ENCODE data around the gene IMPA2. TPM values are rescaled to one million over a fixed set of nuclear protein-coding genes. Genes with fewer than 3 reads are reported as not detected.

The IMPA2 gene
- total and polyA plus RNA-seq, 2 experiments from 2014 or later, result 8.1 to 13.0 TPM

DNA sequence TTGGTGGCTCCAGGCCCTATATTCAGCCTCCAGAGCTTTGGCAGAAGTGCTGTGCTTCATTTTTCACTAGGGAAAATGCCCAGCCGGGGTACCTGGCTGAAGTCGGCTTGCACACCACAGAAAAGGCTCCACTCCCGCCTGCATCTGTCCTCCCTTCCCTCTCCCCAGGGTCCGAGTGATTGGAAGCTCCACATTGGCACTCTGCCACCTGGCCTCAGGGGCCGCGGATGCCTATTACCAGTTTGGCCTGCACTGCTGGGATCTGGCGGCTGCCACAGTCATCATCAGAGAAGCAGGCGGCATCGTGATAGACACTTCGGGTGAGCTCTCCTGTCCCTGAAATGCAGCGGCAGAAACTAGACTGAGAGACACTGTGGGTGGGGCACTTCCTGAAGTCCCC is 47.4 kb downstream of the IMPA2 start:
- H4K20me1 ChIP-seq (ENCODE audit: insufficient read depth), result no peaks in the 10 kb centered on the region
- TF ChIP-seq EZH2 (IDR thresholded peaks at IDR 0.05; ENCODE audit: insufficient read depth, poor library complexity, severe bottlenecking) (no peak), EZH2phosphoT487 (IDR thresholded peaks at IDR 0.05; ENCODE audit: insufficient read depth, low read depth) (no peak)
- H3K27ac ChIP-seq, result no peak overlapping the region
- H3K4me2 ChIP-seq (ENCODE audit: unreplicated experiment), result no peak overlapping the region
- H3K9me3 ChIP-seq (ENCODE audit: low read depth), result no peaks in the 10 kb centered on the region
- H3K79me2 ChIP-seq (ENCODE audit: insufficient read depth), result no peaks in the 10 kb centered on the region
- H3F3A ChIP-seq (ENCODE audit: insufficient read depth), result peaks cover 26% of the 10 kb centered on the region
- no peak overlapping the region for H3K4me3 ChIP-seq
- H3K9me2 ChIP-seq (ENCODE audit: insufficient read depth), result no peaks in the 10 kb centered on the region
- H3K36me3 ChIP-seq (ENCODE audit: low read depth), result no peaks in the 10 kb centered on the region
- DNase-seq, result no peak
- in situ Hi-C loops (cut with MboI), result no loop called here
- no peak overlapping the region for H3K9ac ChIP-seq
- H3K4me1 ChIP-seq (ENCODE audit: insufficient read depth), result peaks cover 20% of the 10 kb centered on the region
- no peak overlapping the region for H2AFZ ChIP-seq
- WGBS, 2 experiments (ENCODE audit: low coverage in 1 of 2, low lambda C conversion rate in 2 of 2, missing lambda C conversion rate in 2 of 2), result 84 to 91% methylated on average over 10 to 11 of the region's 11 CpGs
- no peaks in the 10 kb centered on the region for H3K27me3 ChIP-seq (replicated peaks; ENCODE audit: insufficient read depth)

DNA sequence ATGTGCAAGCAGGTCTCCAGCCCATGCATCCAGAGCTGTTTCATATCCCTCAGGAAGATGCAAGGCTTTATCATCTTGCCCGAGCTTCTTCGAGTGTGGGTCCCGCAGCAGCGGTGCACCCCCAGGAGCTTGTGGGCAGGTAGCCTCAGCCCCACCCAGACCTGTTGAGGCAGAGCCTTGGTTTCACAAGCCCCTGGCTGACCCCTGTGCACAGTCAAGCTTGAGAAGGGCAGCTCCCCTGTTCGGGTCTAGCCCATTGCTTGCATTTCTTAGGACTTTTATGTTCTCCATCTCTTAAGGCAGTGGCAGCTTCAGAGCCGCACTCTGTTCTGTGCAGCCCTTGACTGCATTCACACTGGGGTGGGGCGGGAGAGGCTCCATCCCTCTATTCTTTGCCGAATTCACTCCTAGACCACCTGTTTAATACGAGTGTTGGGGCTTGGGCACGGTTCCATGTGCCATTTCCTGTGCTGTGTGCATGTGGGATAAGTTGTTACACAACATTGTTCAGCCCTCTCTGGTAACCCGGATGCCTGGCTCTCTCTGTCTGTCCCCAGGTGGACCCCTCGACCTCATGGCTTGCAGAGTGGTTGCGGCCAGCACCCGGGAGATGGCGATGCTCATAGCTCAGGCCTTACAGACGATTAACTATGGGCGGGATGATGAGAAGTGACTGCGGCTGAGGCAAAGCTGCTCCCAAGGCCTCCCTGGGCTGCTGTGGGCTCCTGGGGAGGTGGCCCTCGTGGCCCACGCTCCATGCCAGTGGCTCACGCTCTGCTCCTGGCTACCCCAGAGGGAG is 48.7 kb downstream of the IMPA2 start:
- Histone ChIP-seq H3K27me3 (replicated peaks; ENCODE audit: insufficient read depth) (no peaks in the 10 kb centered on the region), H3K36me3 (ENCODE audit: low read depth) (no peaks in the 10 kb centered on the region), H3K9me2 (ENCODE audit: insufficient read depth) (no peaks in the 10 kb centered on the region), H2AFZ (no peak overlapping the region), H4K20me1 (ENCODE audit: insufficient read depth) (no peaks in the 10 kb centered on the region), H3K79me2 (ENCODE audit: insufficient read depth) (no peaks in the 10 kb centered on the region), H3K27ac (no peak overlapping the region), H3K4me2 (ENCODE audit: unreplicated experiment) (no peak overlapping the region), H3K9ac (no peak overlapping the region), H3K4me3 (no peak overlapping the region), H3K9me3 (ENCODE audit: low read depth) (no peaks in the 10 kb centered on the region), H3K4me1 (ENCODE audit: insufficient read depth) (peaks cover 20% of the 10 kb centered on the region), H3F3A (ENCODE audit: insufficient read depth) (peaks cover 26% of the 10 kb centered on the region)
- no peak for DNase-seq
- no peak for TF ChIP-seq EZH2phosphoT487 (IDR thresholded peaks at IDR 0.05; ENCODE audit: insufficient read depth, low read depth)
- TF ChIP-seq EZH2 (IDR thresholded peaks at IDR 0.05; ENCODE audit: insufficient read depth, poor library complexity, severe bottlenecking), result no peak
- 87% methylated on average over 21 of the region's 21 CpGs for WGBS, 2 experiments (ENCODE audit: low coverage in 1 of 2, low lambda C conversion rate in 2 of 2, missing lambda C conversion rate in 2 of 2)
- in situ Hi-C loops (cut with MboI), result no loop called here

DNA sequence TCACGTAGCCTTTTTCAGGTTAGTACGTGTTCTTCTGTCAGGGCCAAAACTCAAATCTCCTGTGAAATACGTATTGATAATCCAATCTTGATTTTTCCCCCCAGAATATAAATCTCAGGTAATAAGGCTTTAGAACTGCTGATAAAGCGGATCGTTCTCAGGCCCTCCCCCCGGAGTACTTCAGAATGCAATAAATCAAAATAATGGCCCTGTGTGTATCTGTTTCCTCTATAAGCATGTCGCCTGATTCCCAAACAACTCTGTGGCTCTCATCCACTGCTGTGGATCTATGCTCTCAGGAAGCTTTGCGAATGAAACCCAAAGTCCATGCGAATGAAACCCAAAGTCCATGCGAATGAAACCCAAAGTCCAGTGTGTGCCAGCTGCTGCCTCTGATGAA is 49.4 kb downstream of the IMPA2 start:
- Histone ChIP-seq H3K9me3 (ENCODE audit: low read depth) (no peaks in the 10 kb centered on the region), H3K36me3 (ENCODE audit: low read depth) (no peaks in the 10 kb centered on the region), H3K4me2 (ENCODE audit: unreplicated experiment) (no peak overlapping the region), H3K4me3 (no peak overlapping the region), H3K27ac (no peak overlapping the region), H3K27me3 (replicated peaks; ENCODE audit: insufficient read depth) (no peaks in the 10 kb centered on the region), H2AFZ (no peak overlapping the region), H3K9me2 (ENCODE audit: insufficient read depth) (no peaks in the 10 kb centered on the region), H4K20me1 (ENCODE audit: insufficient read depth) (no peaks in the 10 kb centered on the region), H3K79me2 (ENCODE audit: insufficient read depth) (no peaks in the 10 kb centered on the region), H3F3A (ENCODE audit: insufficient read depth) (peaks cover 26% of the 10 kb centered on the region), H3K4me1 (ENCODE audit: insufficient read depth) (peaks cover 20% of the 10 kb centered on the region), H3K9ac (no peak overlapping the region)
- 89 to 93% methylated on average over 10 of the region's 10 CpGs for WGBS, 2 experiments (ENCODE audit: low coverage in 1 of 2, low lambda C conversion rate in 2 of 2, missing lambda C conversion rate in 2 of 2)
- in situ Hi-C loops (cut with MboI), result no loop called here
- DNase-seq, result no peak
- TF ChIP-seq EZH2 (IDR thresholded peaks at IDR 0.05; ENCODE audit: insufficient read depth, poor library complexity, severe bottlenecking), result no peak
- no peak for TF ChIP-seq EZH2phosphoT487 (IDR thresholded peaks at IDR 0.05; ENCODE audit: insufficient read depth, low read depth)

DNA sequence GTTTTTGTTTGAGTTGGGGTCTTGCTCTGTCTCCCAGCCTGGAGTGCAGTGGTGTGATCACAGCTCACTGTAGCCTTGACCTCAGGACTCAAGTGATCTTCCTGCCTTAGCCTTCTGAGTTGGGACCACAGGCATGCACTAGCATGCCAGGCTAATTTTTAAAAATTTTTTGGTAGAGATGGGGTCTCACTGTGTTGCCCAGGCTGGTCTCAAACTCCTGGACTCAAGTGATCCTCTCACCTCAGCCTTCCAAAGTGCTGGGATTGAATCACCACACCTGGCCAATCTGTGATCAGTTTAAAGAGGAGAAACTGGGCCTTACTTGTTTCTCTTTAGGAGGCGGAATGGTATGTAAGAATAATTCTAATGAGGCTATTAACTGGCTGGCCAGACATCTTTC is 49.9 kb downstream of the IMPA2 start:
- H3K9ac ChIP-seq, result peak overlapping the region; percentile 44; the same call in 1 of the 2 replicates
- DNase-seq, result no peak
- in situ Hi-C loops (cut with MboI), result no loop called here
- H3F3A ChIP-seq (ENCODE audit: insufficient read depth), result peaks cover 26% of the 10 kb centered on the region
- H3K4me2 ChIP-seq (ENCODE audit: unreplicated experiment), result peak overlapping the region; percentile 51
- no peaks in the 10 kb centered on the region for H3K79me2 ChIP-seq (ENCODE audit: insufficient read depth)
- TF ChIP-seq EZH2phosphoT487 (IDR thresholded peaks at IDR 0.05; ENCODE audit: insufficient read depth, low read depth), result no peak
- no peak for TF ChIP-seq EZH2 (IDR thresholded peaks at IDR 0.05; ENCODE audit: insufficient read depth, poor library complexity, severe bottlenecking)
- no peak overlapping the region for H3K4me3 ChIP-seq
- no peaks in the 10 kb centered on the region for H4K20me1 ChIP-seq (ENCODE audit: insufficient read depth)
- 100% methylated on average over 1 of the region's 1 CpG for WGBS, 2 experiments (ENCODE audit: low coverage in 1 of 2, low lambda C conversion rate in 2 of 2, missing lambda C conversion rate in 2 of 2)
- H2AFZ ChIP-seq, result no peak overlapping the region
- H3K4me1 ChIP-seq (ENCODE audit: insufficient read depth), result peaks cover 20% of the 10 kb centered on the region
- no peaks in the 10 kb centered on the region for H3K9me2 ChIP-seq (ENCODE audit: insufficient read depth)
- H3K27me3 ChIP-seq (replicated peaks; ENCODE audit: insufficient read depth), result no peaks in the 10 kb centered on the region
- H3K36me3 ChIP-seq (ENCODE audit: low read depth), result no peaks in the 10 kb centered on the region
- no peaks in the 10 kb centered on the region for H3K9me3 ChIP-seq (ENCODE audit: low read depth)
- H3K27ac ChIP-seq, result peak overlapping the region; percentile 58
